Heart left ventricle (tissue), 16 donors: ENCODE data around the gene WNT11. TPM values are rescaled to one million over a fixed set of nuclear protein-coding genes. Genes with fewer than 3 reads are reported as not detected.

Experiments used
- ATAC-seq, 4 donors: fragments of 200-7000 bp; cut with Tn5 transposase; one replicate each; pipeline ENCODE4 v1.9.1; 2020 to 2022; ENCODE audit warnings: moderate library complexity in 4 of 4, mild to moderate bottlenecking in 3 of 4, moderate number of reproducible peaks in 1 of 4
- DNase-seq, 5 donors: peaks; one replicate each; pipeline ENCODE4 v3.0.0-alpha.2; 2020
- H3K27ac ChIP-seq, 12 donors: fragments of 200-600 bp; sonication (generic) in 4 of 12; one replicate each; pipeline versions ENCODE4 v1.5.0 to v1.8.0; 2016 to 2022; ENCODE audit warnings: mild to moderate bottlenecking in 2 of 12
- H3K27me3 ChIP-seq, 9 donors: fragments of 200-600 bp; sonication (generic) in 2 of 9; one replicate each; pipeline versions ENCODE4 v1.5.1 to v1.8.0; 2016 to 2022; ENCODE audit warnings: mild to moderate bottlenecking in 3 of 9
- H3K36me3 ChIP-seq, 9 donors: fragments of 200-600 bp; sonication (generic) in 2 of 9; one replicate each; pipeline versions ENCODE4 v1.5.0 to v1.8.0; 2018 to 2022; ENCODE audit warnings: mild to moderate bottlenecking in 2 of 9
- H3K4me1 ChIP-seq, 12 donors: fragments of 200-600 bp; sonication (generic) in 4 of 12; one replicate each; pipeline versions ENCODE4 v1.5.0 to v1.8.0; 2016 to 2022; ENCODE audit warnings: mild to moderate bottlenecking in 3 of 12
- H3K4me3 ChIP-seq, 12 donors: fragments of 200-600 bp; sonication (generic) in 4 of 12; one replicate each; pipeline versions ENCODE4 v1.5.0 to v1.8.0; 2017 to 2022; ENCODE audit warnings: mild to moderate bottlenecking in 9 of 12, moderate library complexity in 4 of 12
- H3K9me3 ChIP-seq, 12 donors: fragments of 200-600 bp; sonication (generic) in 4 of 12; one replicate each; pipeline versions ENCODE4 v1.5.0 to v1.8.0; 2016 to 2022; ENCODE audit warnings: mild to moderate bottlenecking in 1 of 12
- POLR2A ChIP-seq, 2 donors: fragments of 450-650 bp; IDR thresholded peaks; one replicate each; pipeline ENCODE4 v1.6.1; 2017; ENCODE audit warnings: antibody characterized with exemption in 2 of 2, mild to moderate bottlenecking in 2 of 2, moderate library complexity in 2 of 2
- WGBS, 4 donors: extraction: QIAGEN DNeasy Blood & Tissue Kit in 2 of 4; methylation state at CpG; one replicate each; pipeline versions ENCODE4 v1.1.5 to v1.1.7; 2013 to 2018; 5-methylcytosine and 5-hydroxymethylcytosine counted together
- intact Hi-C, 10 donors: fragments of 100-400 bp; cut with DNase I; formaldehyde crosslinking; loops; one replicate each; pipeline versions ENCODE4 v1.11.1 to v1.14.2; 2022
- polyA plus RNA-seq, 2 donors: library from polyadenylated mRNA; stranded (reverse); fragments of 200-250 nt; gene quantifications; one replicate each; pipeline ENCODE4 v1.2.3, GENCODE V29; 2013
- total RNA-seq, 9 donors: library from RNA; depleted of rRNA in 2 of 9; stranded (reverse); fragments of >200 nt in 2 of 9; fragmentation: NEBNext Ultra II Directional in 3 of 9; extraction: Animal tissue kit (Norgen Biotek cat#: 25700) in 3 of 9; gene quantifications; one replicate each; pipeline versions ENCODE4 v1.1.0 to v1.2.4, GENCODE V29; 2016 to 2023
- TF ChIP-seq, protein P1 (sequence below), 12 donors: fragments of 200-600 bp; sonication (generic) in 4 of 12; IDR thresholded peaks; one replicate each; pipeline versions ENCODE4 v1.5.0 to v1.8.0; 2018 to 2022; ENCODE audit warnings: antibody characterized with exemption in 12 of 12, mild to moderate bottlenecking in 5 of 12
- donor health status: ischemic (EF 13 %, LVEDD 7.1; RV severe dilation, severe dysfunction).
- donor health status: healthy with polysubstance abuse.
- donor health status: DM: no; HTN: yes; CAD: no.
- donor health status: DM: no; HTN: no; CAD: no.
- donor health status: ischemic (EF 25% LVEDD 6.9; RV normal size, moderate dysfunction).
- donor health status: ischemic (EF 25% LVEDD 5.7; RV mildly dilated, moderate dysfunction).
- donor health status: healthy.
- donor health status: DM: yes; HTN: yes; CAD: no.
- donor health status: ischemic (EF 35%, LVEDD 5.7; RV mildly dilated, moderate dysfunction).
- donor health status: nonischemic (EF 11% LVEDD 7.7; RV severe dilation, severe dysfunction).
- donor health status: DM: yes; HTN: yes; CAD: no.
- donor health status: PGD.
- donor health status: ischemic (EF 29% LVEDD 5.4; RV normal size, mild dysfunction).
- donor health status: nonischemic (EF 23%, LVEDD 6.1; RV moderate dilation, normal function).

Gene WNT11
- total and polyA plus RNA-seq, 11 donors: 3.8 to 20.9 (median 8.1) TPM

DNA sequence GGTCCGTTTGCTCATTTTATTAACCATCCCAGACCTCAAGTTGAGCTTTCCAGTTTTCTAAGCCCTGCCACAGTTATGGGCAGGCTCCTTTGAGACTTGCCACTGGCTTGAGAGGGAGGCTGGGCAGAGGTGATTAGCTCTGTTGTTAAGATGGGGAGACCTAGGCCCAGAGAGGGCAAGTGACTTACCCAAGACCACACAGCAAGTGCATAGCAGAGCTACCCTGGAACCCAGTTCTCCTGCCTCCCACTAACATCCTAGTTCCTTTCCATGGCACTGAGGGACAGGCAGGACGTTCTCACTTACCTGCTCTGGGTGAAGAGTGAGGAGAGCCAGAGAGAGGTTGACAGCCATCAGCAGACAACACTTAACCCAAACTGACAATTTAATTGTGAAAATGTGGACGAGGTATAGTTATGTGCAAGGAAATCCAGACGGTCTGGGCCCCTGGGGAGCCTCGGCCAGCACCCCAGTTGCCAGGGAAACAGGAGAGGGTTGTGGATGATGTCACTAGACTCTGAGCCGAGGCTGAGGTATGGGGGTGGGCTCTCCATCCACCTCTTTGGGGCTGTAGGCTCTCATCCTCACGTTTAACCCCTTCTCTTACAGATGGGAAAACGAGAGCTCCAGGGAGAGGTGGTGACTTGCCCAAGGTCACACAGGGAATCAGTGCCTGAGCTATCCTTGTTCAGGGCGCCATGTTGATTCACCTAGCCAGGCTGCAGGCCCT lies 12.3 kb upstream of the WNT11 start:
- DNase-seq: peak in 1 of 5 donors; percentile 26
- TF ChIP-seq POLR2A (IDR thresholded peaks at IDR 0.05): no peak
- TF ChIP-seq, protein P1, sequence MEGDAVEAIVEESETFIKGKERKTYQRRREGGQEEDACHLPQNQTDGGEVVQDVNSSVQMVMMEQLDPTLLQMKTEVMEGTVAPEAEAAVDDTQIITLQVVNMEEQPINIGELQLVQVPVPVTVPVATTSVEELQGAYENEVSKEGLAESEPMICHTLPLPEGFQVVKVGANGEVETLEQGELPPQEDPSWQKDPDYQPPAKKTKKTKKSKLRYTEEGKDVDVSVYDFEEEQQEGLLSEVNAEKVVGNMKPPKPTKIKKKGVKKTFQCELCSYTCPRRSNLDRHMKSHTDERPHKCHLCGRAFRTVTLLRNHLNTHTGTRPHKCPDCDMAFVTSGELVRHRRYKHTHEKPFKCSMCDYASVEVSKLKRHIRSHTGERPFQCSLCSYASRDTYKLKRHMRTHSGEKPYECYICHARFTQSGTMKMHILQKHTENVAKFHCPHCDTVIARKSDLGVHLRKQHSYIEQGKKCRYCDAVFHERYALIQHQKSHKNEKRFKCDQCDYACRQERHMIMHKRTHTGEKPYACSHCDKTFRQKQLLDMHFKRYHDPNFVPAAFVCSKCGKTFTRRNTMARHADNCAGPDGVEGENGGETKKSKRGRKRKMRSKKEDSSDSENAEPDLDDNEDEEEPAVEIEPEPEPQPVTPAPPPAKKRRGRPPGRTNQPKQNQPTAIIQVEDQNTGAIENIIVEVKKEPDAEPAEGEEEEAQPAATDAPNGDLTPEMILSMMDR (IDR thresholded peaks at IDR 0.05): no peak
- Histone ChIP-seq H3K27me3 (peaks cover 0 to 3% (median 0%) of the 10 kb centered on the region in 9 donors), H3K4me3 (no peak overlapping the region), H3K27ac (no peak overlapping the region), H3K36me3 (no peaks in the 10 kb centered on the region), H3K4me1 (no peaks in the 10 kb centered on the region), H3K9me3 (no peaks in the 10 kb centered on the region)
- intact Hi-C loops: loop anchor here in 1 of 10 donors (10.0 kb wide), 1 partner anchor 296 kb away; no protein-coding TSS in a partner anchor
- 47 to 58% (median 55%) methylated on average over 9 of the region's 9 CpGs for WGBS, 4 donors
- ATAC-seq: no peak

DNA sequence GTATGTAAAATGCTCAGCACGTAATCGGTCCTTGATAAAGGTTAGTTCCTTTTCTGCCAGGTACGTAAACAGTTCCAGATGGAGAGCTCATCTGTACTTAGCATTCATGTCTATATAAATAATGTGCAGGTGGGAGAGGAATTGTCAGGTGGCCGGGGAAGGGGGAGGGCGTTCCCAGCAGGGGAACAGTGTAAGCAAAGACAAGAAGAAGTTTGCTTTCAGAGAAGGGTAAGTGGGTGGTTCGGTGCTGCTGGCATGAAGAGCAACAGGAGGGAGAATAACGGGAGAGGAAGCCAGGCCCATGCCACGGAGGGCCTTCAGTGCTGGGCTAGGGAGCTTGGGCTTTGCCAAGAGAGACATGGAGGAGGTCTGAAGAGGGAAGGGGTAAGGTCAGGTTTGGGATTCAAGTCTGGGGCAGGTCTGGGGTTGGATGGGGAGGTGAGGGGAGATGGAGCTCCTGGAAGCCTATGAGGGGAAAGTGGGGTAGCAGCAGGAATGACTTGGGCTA lies 11.4 kb upstream of the WNT11 start:
- H3K9me3 ChIP-seq: no peaks in the 10 kb centered on the region
- 83 to 88% (median 85%) methylated on average over 8 of the region's 8 CpGs for WGBS, 4 donors
- intact Hi-C loops: loop anchor here in 1 of 10 donors (10.0 kb wide), 1 partner anchor 297 kb away; no protein-coding TSS in a partner anchor
- DNase-seq: peak in 1 of 5 donors; percentile 26
- H3K4me3 ChIP-seq: no peak overlapping the region
- no peak for ATAC-seq
- no peaks in the 10 kb centered on the region for H3K36me3 ChIP-seq
- H3K4me1 ChIP-seq: no peaks in the 10 kb centered on the region
- no peak overlapping the region for H3K27ac ChIP-seq
- no peak for TF ChIP-seq POLR2A (IDR thresholded peaks at IDR 0.05)
- TF ChIP-seq, protein P1 (IDR thresholded peaks at IDR 0.05): no peak
- H3K27me3 ChIP-seq: peaks cover 0 to 3% (median 0%) of the 10 kb centered on the region in 9 donors

DNA sequence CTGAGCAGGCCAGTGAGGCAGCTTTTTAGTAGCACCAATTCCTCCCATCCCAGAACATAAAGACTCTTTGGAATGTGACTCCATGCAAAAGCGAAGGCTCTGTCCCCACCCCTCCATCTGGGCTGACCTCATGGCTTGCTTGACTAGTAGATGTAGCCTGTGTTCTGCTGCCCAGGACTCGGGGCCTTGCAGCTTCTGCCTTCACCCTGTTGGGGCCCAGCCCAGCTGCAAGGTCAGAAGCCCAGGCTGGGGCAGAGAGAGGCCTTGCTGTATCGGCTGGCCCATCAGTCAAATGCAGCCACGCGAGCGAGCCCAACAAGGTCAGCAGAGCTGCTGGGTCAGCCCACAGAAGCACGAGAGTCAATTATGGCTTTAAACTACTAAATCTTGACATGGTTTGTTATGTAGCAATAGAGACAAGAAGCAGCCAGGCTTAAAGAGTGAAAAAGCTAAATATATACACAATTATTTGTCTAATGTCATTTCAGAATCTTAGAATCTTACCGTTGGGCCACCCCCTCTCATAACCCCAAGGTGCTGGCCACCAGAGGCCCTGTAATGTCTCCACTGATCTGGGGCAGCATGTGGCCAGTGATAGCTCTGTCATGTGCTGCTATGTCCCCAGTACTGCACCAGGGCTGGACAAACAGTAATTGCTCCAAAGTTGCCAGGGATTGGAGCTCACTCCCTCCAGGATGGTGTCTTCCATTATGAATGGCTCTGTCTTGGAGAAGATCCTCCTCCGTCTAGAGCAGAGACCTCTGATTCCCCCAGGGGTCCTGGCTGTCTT lies 10.4 kb upstream of the WNT11 start:
- ATAC-seq (peak in 2 of 4 donors; percentile 29 to 43), DNase-seq (peak in 1 of 5 donors; percentile 44)
- H3K4me1 ChIP-seq: no peaks in the 10 kb centered on the region
- intact Hi-C loops: loop anchor here in 1 of 10 donors (10.0 kb wide), 1 partner anchor 298 kb away; no protein-coding TSS in a partner anchor
- 63 to 76% (median 72%) methylated on average over 8 to 9 of the region's 9 CpGs for WGBS, 4 donors
- H3K36me3 ChIP-seq: no peaks in the 10 kb centered on the region
- H3K4me3 ChIP-seq: no peak overlapping the region
- H3K27ac ChIP-seq: no peak overlapping the region
- H3K9me3 ChIP-seq: no peaks in the 10 kb centered on the region
- no peak for TF ChIP-seq POLR2A (IDR thresholded peaks at IDR 0.05)
- TF ChIP-seq, protein P1 (IDR thresholded peaks at IDR 0.05): no peak
- peaks cover 0 to 11% (median 0%) of the 10 kb centered on the region in 9 donors for H3K27me3 ChIP-seq

DNA sequence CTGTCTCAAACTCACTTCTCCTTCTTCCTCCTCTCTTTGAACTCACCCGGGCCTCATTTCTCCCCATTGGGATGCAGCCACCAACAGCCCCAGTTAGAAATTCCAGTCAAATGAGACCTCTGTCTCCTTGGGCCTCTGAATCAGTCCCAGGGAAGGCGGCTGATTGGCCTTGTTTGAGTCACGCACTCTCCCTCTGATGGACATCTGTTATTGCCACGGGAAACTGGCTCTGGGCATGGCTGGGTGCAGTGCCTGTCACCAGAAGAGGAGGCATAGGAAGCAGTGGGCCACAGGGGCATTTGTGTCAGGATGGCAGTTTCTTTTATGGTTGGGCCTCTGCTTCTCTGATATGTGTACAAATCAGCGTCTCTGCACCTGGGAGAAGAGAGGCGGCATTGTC lies 9.6 kb upstream of the WNT11 start:
- no peak for ATAC-seq
- Histone ChIP-seq H3K36me3 (no peaks in the 10 kb centered on the region), H3K4me1 (peaks cover 0 to 3% (median 0%) of the 10 kb centered on the region in 12 donors), H3K27ac (no peak overlapping the region), H3K9me3 (no peaks in the 10 kb centered on the region), H3K27me3 (peaks cover 0 to 18% (median 0%) of the 10 kb centered on the region in 9 donors), H3K4me3 (no peak overlapping the region)
- TF ChIP-seq, protein P1 (IDR thresholded peaks at IDR 0.05): no peak
- TF ChIP-seq POLR2A (IDR thresholded peaks at IDR 0.05): no peak
- peak in 1 of 5 donors; percentile 30 for DNase-seq
- WGBS, 4 donors: 77 to 81% (median 79%) methylated on average over 6 of the region's 6 CpGs
- intact Hi-C loops: loop anchor here in 1 of 10 donors (10.0 kb wide), 1 partner anchor 299 kb away; no protein-coding TSS in a partner anchor
